ENCODE results near the gene CHST7. TPM values are rescaled to one million over a fixed set of nuclear protein-coding genes. Genes with fewer than 3 reads are reported as not detected.

CHST7 gene
- total RNA-seq, 4 donors from 2014 or later, result 11.5 to 36.4 (median 19.6) TPM

DNA sequence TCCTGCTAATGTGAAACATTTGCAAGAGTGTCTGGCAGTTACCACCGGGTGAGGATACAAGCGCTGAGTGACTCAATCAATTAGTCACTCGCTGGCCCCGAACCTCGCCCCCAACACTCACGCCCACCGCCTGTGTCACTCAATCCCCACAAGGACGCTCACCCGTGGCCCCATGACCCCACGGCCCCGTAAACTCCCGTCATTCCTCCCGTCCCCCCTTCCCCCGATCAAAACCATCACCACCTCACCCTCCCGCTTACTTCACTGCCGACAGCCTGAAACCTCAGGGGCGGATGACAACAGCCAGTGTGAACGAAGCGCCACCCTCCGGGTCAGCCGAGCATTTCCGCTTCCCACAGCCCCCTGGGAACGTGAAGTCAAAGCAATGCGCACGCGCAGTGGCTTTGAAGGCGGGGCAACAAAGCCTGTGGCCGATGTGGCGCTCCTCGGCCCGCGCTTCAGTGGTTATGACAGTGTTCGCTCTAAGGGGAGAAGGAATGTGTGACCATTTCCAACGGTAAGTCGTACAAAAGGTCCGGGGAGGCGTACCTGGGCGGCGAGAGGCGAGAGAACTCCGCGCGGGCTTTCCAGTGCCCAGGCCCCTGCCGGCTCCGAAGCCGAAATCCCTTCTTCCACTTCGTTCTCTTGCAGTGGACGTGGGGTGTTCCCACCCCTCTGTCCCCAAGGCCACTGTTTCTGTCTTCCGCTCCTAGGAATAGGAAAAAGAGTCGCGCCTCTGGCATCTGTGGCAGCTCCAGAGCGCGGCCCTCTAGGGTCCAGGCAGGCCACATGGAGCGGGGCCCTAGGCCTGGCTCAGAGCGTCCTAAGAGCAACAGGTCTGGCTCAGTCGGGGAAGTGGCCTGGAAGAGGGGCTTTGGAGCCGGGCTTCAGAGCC, 28.2 kb upstream of the CHST7 start, which contains the start of gene ZNF674:
Gene ZNF674, minus strand, starts transcription at position 311 of the 895 bp plus-strand sequence. CDS start 3,334 bp downstream, outside the sequence.
- WGBS, 2 donors, result 0 to 41% methylated on average over 23 to 57 of the region's 57 CpGs
- intact Hi-C loops (cut with DNase I; ENCODE audit: low total_unique reads), result no loop called here
- peak within 1 kb of the TSS; percentile 59 for H3K4me3 ChIP-seq (ENCODE audit: low read depth, poor library complexity, severe bottlenecking)
- peak; percentile 88 to 97 for DNase-seq (ENCODE audit: low spot score in 2 of 2)
- TF ChIP-seq CTCF (IDR thresholded peaks at IDR 0.05), result no peak
- no peak for TF ChIP-seq POLR2A (IDR thresholded peaks at IDR 0.05)

GRCh38 chrX:46547857-46548256, 25.7 kb upstream of the CHST7 start:
- no peak overlapping the region for H3K4me3 ChIP-seq (ENCODE audit: low read depth, poor library complexity, severe bottlenecking)
- 82 to 85% methylated on average over 6 of the region's 6 CpGs for WGBS, 2 donors
- TF ChIP-seq CTCF (IDR thresholded peaks at IDR 0.05) (no peak), POLR2A (IDR thresholded peaks at IDR 0.05) (no peak)
- no peak for DNase-seq (ENCODE audit: low spot score in 2 of 2)
- intact Hi-C loops (cut with DNase I; ENCODE audit: low total_unique reads), result no loop called here

- intact Hi-C loops (cut with DNase I; ENCODE audit: low total_unique reads), result no loop called here
- 78 to 100% methylated on average over 1 of the region's 1 CpG for WGBS, 2 donors
- DNase-seq (ENCODE audit: low spot score in 2 of 2), result no peak
- TF ChIP-seq POLR2A (IDR thresholded peaks at IDR 0.05), result no peak
- TF ChIP-seq CTCF (IDR thresholded peaks at IDR 0.05), result no peak
- H3K4me3 ChIP-seq (ENCODE audit: low read depth, poor library complexity, severe bottlenecking), result no peak overlapping the region
Measured at GRCh38 chrX:46549914-46550313, 23.7 kb upstream of the CHST7 start.

GRCh38 chrX:46551494-46552128, 22.0 kb upstream of the CHST7 start:
- 80 to 81% methylated on average over 8 of the region's 8 CpGs for WGBS, 2 donors

DNA sequence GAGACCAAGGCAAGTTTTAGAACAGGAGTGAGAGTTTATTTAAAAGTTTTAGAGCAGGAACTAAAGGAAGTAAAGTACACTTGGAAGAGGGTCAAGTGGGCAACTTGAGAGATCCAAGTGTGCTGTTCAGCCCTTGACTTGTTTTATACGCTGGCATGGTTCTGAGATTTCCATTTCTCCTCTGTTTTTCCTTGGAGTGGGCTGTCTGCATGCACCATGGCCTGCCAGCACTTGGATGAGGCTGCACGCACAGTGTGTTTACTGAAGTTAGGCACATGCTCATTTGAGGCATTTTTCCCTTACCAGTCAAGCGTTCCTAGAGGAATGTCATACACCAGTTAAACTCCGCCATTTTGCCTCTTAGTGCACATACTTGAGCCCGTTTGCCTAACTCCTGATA, 19.6 kb upstream of the CHST7 start:
- intact Hi-C loops (cut with DNase I; ENCODE audit: low total_unique reads), result no loop called here
- WGBS, 2 donors, result 77 to 93% methylated on average over 5 of the region's 5 CpGs
- H3K4me3 ChIP-seq (ENCODE audit: low read depth, poor library complexity, severe bottlenecking), result no peak overlapping the region
- DNase-seq (ENCODE audit: low spot score in 2 of 2), result no peak
- TF ChIP-seq POLR2A (IDR thresholded peaks at IDR 0.05) (no peak), CTCF (IDR thresholded peaks at IDR 0.05) (no peak)

More at GRCh38 chrX:46551494-46552128, 22.0 kb upstream of the CHST7 start:
- intact Hi-C loops (cut with DNase I; ENCODE audit: low total_unique reads), result no loop called here
- TF ChIP-seq CTCF (IDR thresholded peaks at IDR 0.05) (no peak), POLR2A (IDR thresholded peaks at IDR 0.05) (no peak)
- no peak for DNase-seq (ENCODE audit: low spot score in 2 of 2)
- H3K4me3 ChIP-seq (ENCODE audit: low read depth, poor library complexity, severe bottlenecking), result no peak overlapping the region
